ENCODE measurements around the gene ADAMTS12. TPM values are rescaled to one million over a fixed set of nuclear protein-coding genes. Genes with fewer than 3 reads are reported as not detected.

ADAMTS12 gene
- total RNA-seq, 1 donor from 2014 or later = 1.2 TPM

DNA sequence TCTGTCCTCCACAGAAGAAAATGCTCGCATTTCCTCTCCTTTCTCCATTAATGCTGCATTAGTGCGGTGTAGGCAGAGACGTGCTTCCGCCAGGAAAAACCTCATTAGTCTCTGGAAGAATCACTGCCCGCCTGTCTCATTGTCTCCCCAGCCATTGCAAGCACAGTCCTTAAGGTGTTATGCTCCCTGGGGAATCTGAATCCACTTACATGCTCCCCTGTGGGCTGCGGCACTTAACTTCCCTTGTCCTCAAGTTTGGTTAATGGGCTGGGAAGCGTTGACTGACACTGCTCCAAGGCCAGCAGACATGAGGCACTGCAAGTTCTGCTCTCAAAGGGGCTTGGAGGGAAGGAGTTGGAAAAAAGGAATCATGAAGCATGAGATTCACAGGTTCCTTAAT, 409.5 kb downstream of the ADAMTS12 start:
- no peak for DNase-seq (ENCODE audit: low read depth in 2 of 2)

DNA sequence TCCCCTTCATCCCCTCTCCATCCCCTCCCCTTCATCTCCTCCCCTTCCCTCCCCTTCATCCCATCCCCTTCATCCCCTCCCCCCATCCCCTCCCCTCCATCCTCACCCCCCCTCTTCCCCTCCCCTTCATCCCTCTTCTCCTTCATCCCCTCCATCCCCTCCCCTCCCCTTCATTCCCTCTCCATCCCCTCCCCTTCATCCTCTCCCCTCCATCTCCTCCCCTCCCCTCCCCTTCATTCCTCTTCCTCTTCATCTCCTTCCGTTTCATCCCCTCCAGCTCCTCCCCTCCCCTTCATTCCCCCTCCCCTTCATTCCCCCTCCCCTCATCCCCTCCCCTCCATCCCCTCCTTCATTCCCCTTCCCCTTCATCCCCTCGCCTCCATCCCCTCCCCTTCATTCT, 410.9 kb downstream of the ADAMTS12 start:
- DNase-seq (ENCODE audit: low read depth in 2 of 2) = no peak

DNA sequence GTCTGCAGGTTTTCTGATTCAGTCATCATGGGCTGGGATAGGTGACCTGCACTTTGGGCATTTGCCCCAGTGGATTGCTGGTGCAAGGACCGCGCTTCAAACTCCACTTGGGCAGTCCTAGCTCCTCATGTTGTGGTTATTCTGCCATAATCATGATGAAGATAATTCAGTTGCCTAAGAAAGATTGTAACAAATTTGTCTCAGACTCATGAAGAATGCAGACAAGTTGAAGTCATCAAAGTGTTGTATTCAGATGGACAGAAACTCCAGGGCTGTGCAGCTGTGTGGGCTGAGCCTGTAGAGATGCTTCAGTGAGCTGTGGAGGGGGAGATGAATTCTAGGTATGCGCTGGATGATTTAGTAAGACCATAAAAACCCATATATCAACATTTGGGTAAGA, 412.5 kb downstream of the ADAMTS12 start:
- no peak for DNase-seq (ENCODE audit: low read depth in 2 of 2)

DNA sequence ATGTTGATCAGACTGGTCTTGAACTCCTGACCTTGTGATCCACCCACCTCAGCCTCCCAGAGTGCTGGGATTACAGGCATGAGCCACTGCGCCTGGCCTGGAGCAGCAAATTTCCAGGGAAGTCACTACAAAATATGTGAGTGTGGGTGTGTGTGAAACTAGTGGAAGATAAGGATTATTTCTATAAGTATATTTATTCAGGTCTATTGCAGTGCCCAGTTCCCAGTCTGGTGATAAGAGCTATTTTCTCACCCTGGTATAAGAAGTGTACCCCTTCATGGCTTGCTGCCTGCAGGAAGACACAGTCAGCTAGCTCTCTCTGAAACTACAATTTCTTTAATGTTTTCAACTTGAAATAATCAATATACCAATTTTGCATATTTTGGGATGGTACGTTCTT, 414.0 kb downstream of the ADAMTS12 start:
- no peak for DNase-seq (ENCODE audit: low read depth in 2 of 2)

DNA sequence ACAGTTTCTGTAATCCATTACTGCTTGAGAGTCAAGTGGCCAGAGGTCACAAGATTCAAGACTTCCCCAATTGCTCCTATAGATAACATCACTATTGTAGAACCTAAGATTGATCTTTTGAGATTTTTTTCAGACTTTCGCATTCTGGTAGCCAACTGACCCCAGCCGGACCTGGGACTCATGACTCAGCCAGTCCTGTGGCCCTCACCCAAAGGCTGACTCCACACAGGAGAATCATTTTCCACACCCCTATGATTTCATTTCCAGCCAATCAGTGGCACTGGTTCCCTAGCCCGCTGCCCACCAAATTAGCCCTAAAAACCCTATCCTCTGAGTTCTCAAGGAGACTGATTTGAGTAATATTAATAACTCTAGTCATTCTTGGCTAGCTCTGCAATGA, 414.8 kb downstream of the ADAMTS12 start:
- no peak for DNase-seq (ENCODE audit: low read depth in 2 of 2)

DNA sequence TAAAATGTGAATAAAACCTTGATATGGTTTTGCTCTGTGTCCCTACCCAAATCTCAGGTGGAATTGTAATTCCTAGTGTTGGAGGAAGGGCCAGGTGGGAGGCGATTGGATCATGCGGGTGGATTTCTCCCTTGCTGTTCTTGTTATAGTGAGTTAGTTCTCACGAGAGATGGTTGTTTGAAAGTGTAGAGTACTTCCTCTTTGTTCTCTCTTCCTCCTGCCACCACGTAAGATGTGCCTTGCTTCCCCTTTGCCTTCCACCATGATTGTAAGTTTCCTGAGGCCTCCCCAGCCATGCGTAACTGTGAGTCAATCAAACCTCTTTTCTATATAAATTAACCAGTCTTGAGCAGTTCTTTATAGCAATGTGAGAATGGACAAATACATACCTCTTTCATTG, 416.1 kb downstream of the ADAMTS12 start:
- no peak for DNase-seq (ENCODE audit: low read depth in 2 of 2)

DNA sequence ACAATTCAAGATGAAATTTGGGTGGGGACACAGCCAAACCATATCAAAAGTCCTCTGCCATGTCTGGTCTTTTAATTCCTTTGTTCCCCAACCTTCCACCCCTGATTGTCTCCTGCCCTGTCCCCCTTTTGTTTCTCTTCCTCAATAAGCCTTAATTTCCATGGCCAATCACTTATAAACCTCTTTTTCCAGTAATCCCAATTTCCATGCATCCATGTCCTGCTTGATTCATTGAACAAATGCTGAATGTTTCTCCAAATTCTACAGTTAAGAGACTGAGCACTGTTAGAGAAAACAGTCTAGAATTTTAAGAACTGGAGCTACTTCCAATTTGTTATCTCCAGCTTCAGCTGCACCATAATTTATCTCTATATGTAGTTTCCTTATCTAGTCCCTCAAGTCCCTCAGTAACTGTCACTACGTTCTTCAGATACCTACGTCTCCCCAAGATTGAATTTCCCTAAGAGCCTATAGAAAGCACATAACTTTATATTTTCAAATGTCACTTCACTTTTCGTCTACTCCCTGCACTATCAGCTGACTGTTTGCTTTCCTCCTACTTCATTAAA, 416.8 kb downstream of the ADAMTS12 start:
- no peak for DNase-seq (ENCODE audit: low read depth in 2 of 2)

DNA sequence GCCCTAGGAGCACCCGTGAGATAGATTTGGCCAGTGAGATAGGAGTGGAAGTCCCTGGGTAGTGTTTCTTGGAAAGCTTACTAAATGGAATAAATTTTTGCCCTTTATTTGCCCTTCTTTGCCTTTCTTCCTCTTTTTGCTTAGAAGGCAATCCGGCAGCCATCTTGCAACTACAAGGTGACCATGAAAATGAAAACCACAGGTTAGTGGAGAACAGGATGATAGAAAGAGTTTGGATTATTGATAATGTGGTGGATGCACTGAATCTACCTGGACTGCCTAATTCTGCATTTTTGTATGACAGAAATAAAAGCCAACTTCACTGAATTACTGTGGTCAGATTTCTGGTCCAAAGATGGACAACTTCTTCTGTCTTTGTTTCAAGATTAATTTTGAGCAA, 417.8 kb downstream of the ADAMTS12 start:
- no peak for DNase-seq (ENCODE audit: low read depth in 2 of 2)

Other genes starting within 250 kb of the ADAMTS12 start
- not detected in 2 replicates for gene RXFP3, start 44.4 kb upstream of the ADAMTS12 start, total RNA-seq
- gene SLC45A2, start 92.7 kb upstream of the ADAMTS12 start, total RNA-seq = under 0.01 TPM in 1 of 2 replicates, not detected in the other
- gene AMACR, start 116.1 kb upstream of the ADAMTS12 start, total RNA-seq = 6.9 and 10.5 TPM in 2 replicates
- 0.64 and 1.1 TPM in 2 replicates for gene C1QTNF3, start 151.2 kb upstream of the ADAMTS12 start, total RNA-seq